SK-N-SH (cell line): ENCODE results near the gene EML1. TPM values are rescaled to one million over a fixed set of nuclear protein-coding genes. Genes with fewer than 3 reads are reported as not detected.

Experiments used
- CTCF ChIA-PET: fragments of 300-600, 350-600 bp; formaldehyde crosslinking; extraction: SDS; loops from one replicate; lab custom pipeline; 2021; lab: Yijun Ruan, JAX
- POLR2A ChIA-PET: fragments of 350-600 bp; sonication (Branson Sonifier 250); formaldehyde crosslinking; extraction: SDS; loops from one replicate; lab custom pipeline; 2020; ENCODE audit warnings: antibody characterized with exemption, inconsistent platforms; lab: Yijun Ruan, JAX
- DNase-seq: peaks from one replicate; pipeline ENCODE4 v3.0.0; 2012
- H2AFZ ChIP-seq: fragments of 200-600 bp; sonication (generic); 2 replicates; pipeline ENCODE4 v1.8.1; 2016; ENCODE audit warnings: antibody characterized with exemption, mild to moderate bottlenecking, low read depth
- H3F3A ChIP-seq: fragments of 200-600 bp; sonication (generic); replicated peaks from 2 replicates; pipeline ENCODE3; 2016; ENCODE audit warnings: antibody characterized with exemption, mild to moderate bottlenecking; ENCODE audit not compliant: insufficient read depth
- H3K27ac ChIP-seq, 2 experiments: fragments of 200-500 bp in 1 of 2; fragments of 200-600 bp in 1 of 2; sonication (Bioruptor generic) in 1 of 2; sonication (generic), shearing (Covaris generic) in 1 of 2; 2 replicates each; pipeline versions ENCODE4 v1.5.1 to v1.6.1; 2014 to 2016; ENCODE audit warnings: low read depth in 2 of 2, inconsistent platforms in 1 of 2, low read length in 1 of 2, mild to moderate bottlenecking in 1 of 2, mixed read lengths in 1 of 2
- H3K27me3 ChIP-seq: fragments of 200-600 bp; sonication (generic), shearing (Covaris generic); 2 replicates; pipeline ENCODE4 v1.6.1; 2016; ENCODE audit warnings: mixed run types; ENCODE audit not compliant: insufficient read depth
- H3K36me3 ChIP-seq, 2 experiments: fragments of 200-500 bp in 1 of 2; fragments of 200-600 bp in 1 of 2; sonication (Bioruptor generic) in 1 of 2; sonication (generic) in 1 of 2; replicated peaks in 1 of 2; 2 replicates each; pipeline versions ENCODE3 to v1.5.1; 2014 to 2016; ENCODE audit warnings: low read length in 1 of 2, mild to moderate bottlenecking in 1 of 2; ENCODE audit not compliant: insufficient read depth in 2 of 2, control insufficient read depth in 1 of 2
- H3K4me1 ChIP-seq, 2 experiments: fragments of 200-500 bp in 1 of 2; fragments of 200-600 bp in 1 of 2; sonication (Bioruptor generic) in 1 of 2; sonication (generic), shearing (Covaris generic) in 1 of 2; 2 replicates each; pipeline versions ENCODE4 v1.5.1 to v1.6.1; 2014 to 2016; ENCODE audit warnings: low read depth in 1 of 2, low read length in 1 of 2, mixed run types in 1 of 2; ENCODE audit not compliant: insufficient read depth in 2 of 2, control insufficient read depth in 1 of 2
- H3K4me2 ChIP-seq: fragments of 200-600 bp; sonication (generic), shearing (Covaris generic); 2 replicates; pipeline ENCODE4 v1.6.1; 2017; ENCODE audit warnings: mixed run types
- H3K4me3 ChIP-seq, 2 experiments: fragments of 200-500 bp in 1 of 2; fragments of 200-600 bp in 1 of 2; sonication (Bioruptor generic) in 1 of 2; sonication (generic), shearing (Covaris generic) in 1 of 2; 2 replicates each; pipeline versions ENCODE4 v1.5.1 to v1.8.1; 2014 to 2016; ENCODE audit warnings: low read depth in 2 of 2, inconsistent platforms in 1 of 2, low read length in 1 of 2, mild to moderate bottlenecking in 1 of 2, mixed read lengths in 1 of 2, moderate library complexity in 1 of 2
- H3K79me2 ChIP-seq: fragments of 200-600 bp; sonication (generic); 2 replicates; pipeline ENCODE4 v1.8.1; 2017; ENCODE audit warnings: mild to moderate bottlenecking; ENCODE audit not compliant: insufficient read depth
- H3K9ac ChIP-seq: fragments of 200-600 bp; sonication (generic); 2 replicates; pipeline ENCODE4 v1.6.1; 2017; ENCODE audit warnings: mixed run types
- H3K9me2 ChIP-seq: fragments of 200-600 bp; sonication (generic); 2 replicates; pipeline ENCODE4 v1.6.1; 2017; ENCODE audit warnings: mixed run types
- H3K9me3 ChIP-seq: fragments of 200-600 bp; sonication (generic); 2 replicates; pipeline ENCODE4 v1.6.1; 2017; ENCODE audit warnings: mixed run types, mild to moderate bottlenecking, moderate library complexity
- H4K20me1 ChIP-seq: fragments of 200-600 bp; sonication (generic); 2 replicates; pipeline ENCODE4 v1.6.1; 2017; ENCODE audit warnings: mild to moderate bottlenecking, mixed run types; ENCODE audit not compliant: insufficient read depth
- CHD2 ChIP-seq: fragments of 150-350 bp; IDR thresholded peaks from 2 replicates; pipeline ENCODE4 v1.6.1; 2018; ENCODE audit warnings: low read length; ENCODE audit not compliant: partially characterized antibody
- EP300 ChIP-seq, 2 experiments: IDR thresholded peaks; 2 replicates each; pipeline versions ENCODE4 v1.4.0 to v1.6.1; 2012; ENCODE audit warnings: borderline replicate concordance in 1 of 2, low read depth in 1 of 2, low read length in 1 of 2
- EZH2phosphoT487 ChIP-seq: fragments of 200-600 bp; sonication (generic); IDR thresholded peaks from 2 replicates; pipeline ENCODE4 v1.6.1; 2017; ENCODE audit warnings: low read depth, mixed run types, mild to moderate bottlenecking, antibody characterized with exemption, moderate library complexity, borderline replicate concordance
- FOXJ3 ChIP-seq: sonication (generic); formaldehyde crosslinking; IDR thresholded peaks from 2 replicates; pipeline ENCODE4 v1.5.1; 2020; ENCODE audit warnings: mild to moderate bottlenecking, missing genetic modification reagents
- GABPA ChIP-seq: IDR thresholded peaks from 2 replicates; pipeline ENCODE4 v1.4.0; 2012; ENCODE audit warnings: low read depth, mild to moderate bottlenecking
- IRF3 ChIP-seq: fragments of 150-350 bp; IDR thresholded peaks from 2 replicates; pipeline ENCODE4 v1.6.1; 2016; ENCODE audit warnings: mild to moderate bottlenecking, low read depth, low read length
- MEF2A ChIP-seq: IDR thresholded peaks from 2 replicates; pipeline ENCODE4 v1.4.0; 2012; ENCODE audit warnings: low read depth, borderline replicate concordance
- NFIC ChIP-seq: IDR thresholded peaks from 2 replicates; pipeline ENCODE4 v1.4.0; 2012; ENCODE audit warnings: borderline replicate concordance
- NRF1 ChIP-seq: IDR thresholded peaks from 2 replicates; pipeline ENCODE4 v1.6.1; 2012; ENCODE audit warnings: low read depth, mild to moderate bottlenecking, low read length
- RAD21 ChIP-seq: IDR thresholded peaks from 2 replicates; pipeline ENCODE4 v1.6.1; 2012; ENCODE audit warnings: mild to moderate bottlenecking, low read length
- REST ChIP-seq: IDR thresholded peaks from 2 replicates; pipeline ENCODE4 v1.6.1; 2012; ENCODE audit warnings: mild to moderate bottlenecking, low read depth, low read length, moderate library complexity
- RFX5 ChIP-seq: IDR thresholded peaks from 2 replicates; pipeline ENCODE4 v1.6.1; 2012; ENCODE audit warnings: mild to moderate bottlenecking, improper control_type of control experiment, low read length
- SIN3A ChIP-seq: IDR thresholded peaks from 2 replicates; pipeline ENCODE4 v1.6.1; 2012; ENCODE audit warnings: low read depth, mild to moderate bottlenecking, low read length, moderate library complexity, borderline replicate concordance
- TCF12 ChIP-seq: IDR thresholded peaks from 2 replicates; pipeline ENCODE4 v1.4.0; 2012
- YY1 ChIP-seq: IDR thresholded peaks from 2 replicates; pipeline ENCODE4 v1.4.0; 2012; ENCODE audit warnings: low read depth, mild to moderate bottlenecking
- WGBS: methylation state at CpG from one replicate; pipeline ENCODE4 v1.1.6; 2017; ENCODE audit warnings: low lambda C conversion rate; 5-methylcytosine and 5-hydroxymethylcytosine counted together
- polyA plus RNA-seq, 3 experiments: library from polyadenylated mRNA; depleted of rRNA; stranded (reverse); fragments of >200 nt; gene quantifications; 2 replicates each; pipeline ENCODE4 v1.2.3, GENCODE V29; 2012

Gene EML1
- polyA plus RNA-seq, 1 of the 3 experiments (the other 2 are of a cell fraction), result 6.3 TPM

- Histone ChIP-seq H3K36me3 (no peaks in the 10 kb centered on the region), H3K27ac (no peak overlapping the region), H3K27me3 (no peaks in the 10 kb centered on the region), H2AFZ (no peak overlapping the region), H3K79me2 (no peaks in the 10 kb centered on the region), H3K4me3 (no peak overlapping the region), H3K9me3 (no peaks in the 10 kb centered on the region), H4K20me1 (no peaks in the 10 kb centered on the region), H3F3A (no peaks in the 10 kb centered on the region), H3K9me2 (no peaks in the 10 kb centered on the region), H3K4me2 (no peak overlapping the region), H3K4me1 (peaks cover 2 to 3% of the 10 kb centered on the region in 2 experiments; a peak in 1 of 4 replicates), H3K9ac (no peak overlapping the region)
- ChIA-PET CTCF (no interaction called here), POLR2A (no interaction called here)
- DNase-seq, result no peak
- TF ChIP-seq GABPA, result no peak
- no peak for TF ChIP-seq IRF3
- TF ChIP-seq FOXJ3, result no peak
- TF ChIP-seq EP300 (IDR thresholded peaks at IDR 0.05; ENCODE audit: borderline replicate concordance in 1 of 2, low read depth in 1 of 2, low read length in 1 of 2), result no peak
- TF ChIP-seq NFIC, result no peak
- no peak for TF ChIP-seq CHD2
- 87% methylated on average over 5 of the region's 5 CpGs for WGBS
These were observed 67.0 kb downstream of the EML1 start for GRCh38 chr14:99860219-99860618.

GRCh38 chr14:99862136-99862535 is 68.9 kb downstream of the EML1 start:
- no peaks in the 10 kb centered on the region for H3K9me3 ChIP-seq
- CTCF ChIA-PET, result interaction anchor here (1.0 kb wide), 1 partner anchor 179 kb away, joined by 3 read pairs; no protein-coding TSS in a partner anchor
- H3K9ac ChIP-seq, result no peak overlapping the region
- no peak overlapping the region for H2AFZ ChIP-seq
- H3K4me3 ChIP-seq, result no peak overlapping the region
- H3K4me2 ChIP-seq, result no peak overlapping the region
- no peaks in the 10 kb centered on the region for H3F3A ChIP-seq
- no peaks in the 10 kb centered on the region for H3K9me2 ChIP-seq
- H4K20me1 ChIP-seq, result no peaks in the 10 kb centered on the region
- no peaks in the 10 kb centered on the region for H3K27me3 ChIP-seq
- DNase-seq, result no peak
- TF ChIP-seq MEF2A, result no peak
- TF ChIP-seq RAD21, result no peak
- no peak for TF ChIP-seq IRF3
- TF ChIP-seq REST, result no peak
- no peak for TF ChIP-seq RFX5
- no peak for TF ChIP-seq TCF12
- TF ChIP-seq NRF1, result no peak
- TF ChIP-seq YY1, result no peak
- TF ChIP-seq EZH2phosphoT487, result no peak
- TF ChIP-seq EP300 (IDR thresholded peaks at IDR 0.05; ENCODE audit: borderline replicate concordance in 1 of 2, low read depth in 1 of 2, low read length in 1 of 2), result no peak
- no peak for TF ChIP-seq SIN3A
- TF ChIP-seq, all 33 proteins: peak for 0
- peaks cover 0 to 14% of the 10 kb centered on the region in 2 experiments for H3K36me3 ChIP-seq
- H3K4me1 ChIP-seq, result peaks cover 2 to 3% of the 10 kb centered on the region in 2 experiments; a peak in 1 of 4 replicates
- no peaks in the 10 kb centered on the region for H3K79me2 ChIP-seq
- POLR2A ChIA-PET, result no interaction called here
- H3K27ac ChIP-seq, result no peak overlapping the region
- WGBS, result 88% methylated on average over 4 of the region's 4 CpGs
